SK-N-SH (cell line): Measurements from ENCODE around the gene UBE2D3. TPM values are rescaled to one million over a fixed set of nuclear protein-coding genes. Genes with fewer than 3 reads are reported as not detected.

Experiments used
- CTCF ChIA-PET: fragments of 300-600, 350-600 bp; formaldehyde crosslinking; extraction: SDS; loops from one replicate; lab custom pipeline; 2021; lab: Yijun Ruan, JAX
- POLR2A ChIA-PET: fragments of 350-600 bp; sonication (Branson Sonifier 250); formaldehyde crosslinking; extraction: SDS; loops from one replicate; lab custom pipeline; 2020; ENCODE audit warnings: antibody characterized with exemption, inconsistent platforms; lab: Yijun Ruan, JAX
- DNase-seq: peaks from one replicate; pipeline ENCODE4 v3.0.0; 2012
- H2AFZ ChIP-seq: fragments of 200-600 bp; sonication (generic); 2 replicates; pipeline ENCODE4 v1.8.1; 2016; ENCODE audit warnings: antibody characterized with exemption, mild to moderate bottlenecking, low read depth
- H3F3A ChIP-seq: fragments of 200-600 bp; sonication (generic); replicated peaks from 2 replicates; pipeline ENCODE3; 2016; ENCODE audit warnings: antibody characterized with exemption, mild to moderate bottlenecking; ENCODE audit not compliant: insufficient read depth
- H3K27ac ChIP-seq, 2 experiments: fragments of 200-500 bp in 1 of 2; fragments of 200-600 bp in 1 of 2; sonication (Bioruptor generic) in 1 of 2; sonication (generic), shearing (Covaris generic) in 1 of 2; 2 replicates each; pipeline versions ENCODE4 v1.5.1 to v1.6.1; 2014 to 2016; ENCODE audit warnings: low read depth in 2 of 2, inconsistent platforms in 1 of 2, low read length in 1 of 2, mild to moderate bottlenecking in 1 of 2, mixed read lengths in 1 of 2
- H3K27me3 ChIP-seq: fragments of 200-600 bp; sonication (generic), shearing (Covaris generic); 2 replicates; pipeline ENCODE4 v1.6.1; 2016; ENCODE audit warnings: mixed run types; ENCODE audit not compliant: insufficient read depth
- H3K36me3 ChIP-seq, 2 experiments: fragments of 200-500 bp in 1 of 2; fragments of 200-600 bp in 1 of 2; sonication (Bioruptor generic) in 1 of 2; sonication (generic) in 1 of 2; replicated peaks in 1 of 2; 2 replicates each; pipeline versions ENCODE3 to v1.5.1; 2014 to 2016; ENCODE audit warnings: low read length in 1 of 2, mild to moderate bottlenecking in 1 of 2; ENCODE audit not compliant: insufficient read depth in 2 of 2, control insufficient read depth in 1 of 2
- H3K4me1 ChIP-seq, 2 experiments: fragments of 200-500 bp in 1 of 2; fragments of 200-600 bp in 1 of 2; sonication (Bioruptor generic) in 1 of 2; sonication (generic), shearing (Covaris generic) in 1 of 2; 2 replicates each; pipeline versions ENCODE4 v1.5.1 to v1.6.1; 2014 to 2016; ENCODE audit warnings: low read depth in 1 of 2, low read length in 1 of 2, mixed run types in 1 of 2; ENCODE audit not compliant: insufficient read depth in 2 of 2, control insufficient read depth in 1 of 2
- H3K4me2 ChIP-seq: fragments of 200-600 bp; sonication (generic), shearing (Covaris generic); 2 replicates; pipeline ENCODE4 v1.6.1; 2017; ENCODE audit warnings: mixed run types
- H3K4me3 ChIP-seq, 2 experiments: fragments of 200-500 bp in 1 of 2; fragments of 200-600 bp in 1 of 2; sonication (Bioruptor generic) in 1 of 2; sonication (generic), shearing (Covaris generic) in 1 of 2; 2 replicates each; pipeline versions ENCODE4 v1.5.1 to v1.8.1; 2014 to 2016; ENCODE audit warnings: low read depth in 2 of 2, inconsistent platforms in 1 of 2, low read length in 1 of 2, mild to moderate bottlenecking in 1 of 2, mixed read lengths in 1 of 2, moderate library complexity in 1 of 2
- H3K79me2 ChIP-seq: fragments of 200-600 bp; sonication (generic); 2 replicates; pipeline ENCODE4 v1.8.1; 2017; ENCODE audit warnings: mild to moderate bottlenecking; ENCODE audit not compliant: insufficient read depth
- H3K9ac ChIP-seq: fragments of 200-600 bp; sonication (generic); 2 replicates; pipeline ENCODE4 v1.6.1; 2017; ENCODE audit warnings: mixed run types
- H3K9me2 ChIP-seq: fragments of 200-600 bp; sonication (generic); 2 replicates; pipeline ENCODE4 v1.6.1; 2017; ENCODE audit warnings: mixed run types
- H3K9me3 ChIP-seq: fragments of 200-600 bp; sonication (generic); 2 replicates; pipeline ENCODE4 v1.6.1; 2017; ENCODE audit warnings: mixed run types, mild to moderate bottlenecking, moderate library complexity
- H4K20me1 ChIP-seq: fragments of 200-600 bp; sonication (generic); 2 replicates; pipeline ENCODE4 v1.6.1; 2017; ENCODE audit warnings: mild to moderate bottlenecking, mixed run types; ENCODE audit not compliant: insufficient read depth
- RAD21 ChIP-seq: IDR thresholded peaks from 2 replicates; pipeline ENCODE4 v1.6.1; 2012; ENCODE audit warnings: mild to moderate bottlenecking, low read length
- RFX5 ChIP-seq: IDR thresholded peaks from 2 replicates; pipeline ENCODE4 v1.6.1; 2012; ENCODE audit warnings: mild to moderate bottlenecking, improper control_type of control experiment, low read length
- RXRA ChIP-seq: IDR thresholded peaks from 2 replicates; pipeline ENCODE4 v1.4.0; 2012; ENCODE audit warnings: low read depth, mild to moderate bottlenecking, borderline replicate concordance
- TAF1 ChIP-seq: IDR thresholded peaks from 2 replicates; pipeline ENCODE4 v1.6.1; 2012; ENCODE audit warnings: low read depth, mild to moderate bottlenecking, low read length, moderate library complexity, borderline replicate concordance
- TCF12 ChIP-seq: IDR thresholded peaks from 2 replicates; pipeline ENCODE4 v1.4.0; 2012
- YY1 ChIP-seq: IDR thresholded peaks from 2 replicates; pipeline ENCODE4 v1.4.0; 2012; ENCODE audit warnings: low read depth, mild to moderate bottlenecking
- WGBS: methylation state at CpG from one replicate; pipeline ENCODE4 v1.1.6; 2017; ENCODE audit warnings: low lambda C conversion rate; 5-methylcytosine and 5-hydroxymethylcytosine counted together
- polyA plus RNA-seq, 3 experiments: library from polyadenylated mRNA; depleted of rRNA; stranded (reverse); fragments of >200 nt; gene quantifications; 2 replicates each; pipeline ENCODE4 v1.2.3, GENCODE V29; 2012
- TF ChIP-seq, protein P1 (sequence below): IDR thresholded peaks from 2 replicates; pipeline ENCODE4 v1.4.0; 2012; ENCODE audit warnings: low read depth
- TF ChIP-seq, protein P2 (sequence below): fragments of 200-600 bp; sonication (generic); IDR thresholded peaks from 2 replicates; pipeline ENCODE4 v1.6.1; 2017; ENCODE audit warnings: antibody characterized with exemption, mild to moderate bottlenecking, moderate library complexity
- TF ChIP-seq, protein P3 (sequence below): IDR thresholded peaks from 2 replicates; pipeline ENCODE4; 2012
- TF ChIP-seq, protein P4 (sequence below): fragments of 150-350 bp; IDR thresholded peaks from 2 replicates; pipeline ENCODE4 v1.6.1; 2017; ENCODE audit warnings: antibody characterized with exemption, low read length, low read depth, borderline replicate concordance
- TF ChIP-seq, protein P5 (sequence below): fragments of 150-350 bp; IDR thresholded peaks from 2 replicates; pipeline ENCODE4 v1.6.1; 2016; ENCODE audit warnings: mild to moderate bottlenecking, low read depth, low read length

The UBE2D3 gene
- polyA plus RNA-seq, 1 of the 3 experiments (the other 2 are of a cell fraction), result 216 TPM

DNA sequence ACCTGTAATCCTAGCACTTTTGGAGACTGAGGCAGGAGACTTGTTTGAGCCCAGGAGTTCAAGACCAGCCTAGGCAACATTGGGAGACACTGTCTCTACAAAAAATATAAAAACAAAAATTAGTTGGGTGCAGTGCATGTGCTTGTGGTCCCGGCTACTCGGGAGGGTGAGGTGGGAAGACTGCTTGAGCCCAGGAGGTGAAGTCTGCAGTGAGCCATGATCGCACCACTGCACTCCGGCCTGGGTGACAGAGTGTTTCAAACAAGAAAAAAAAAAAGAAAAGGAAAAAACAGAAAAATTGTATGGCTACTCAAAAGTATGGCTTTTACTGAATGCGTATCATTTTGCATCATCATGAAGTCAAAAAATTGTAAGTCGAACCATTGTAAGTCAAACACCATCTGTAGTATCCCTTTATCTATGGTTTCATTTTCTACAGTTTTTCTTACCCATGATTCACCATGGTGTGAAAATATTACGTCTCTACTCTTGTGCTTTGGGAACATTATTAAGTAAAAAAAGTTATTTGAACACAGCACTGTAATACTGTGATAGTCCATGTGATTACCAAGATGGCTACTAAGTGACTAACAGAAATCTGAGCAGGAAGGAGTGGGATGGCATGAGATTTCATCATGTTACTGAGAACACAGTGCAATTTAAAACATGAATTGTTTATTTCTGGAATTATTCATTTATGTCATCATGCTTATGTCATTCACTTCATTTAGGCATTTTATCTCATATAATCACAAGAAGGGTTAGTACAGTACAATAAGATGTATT, 40.1 kb downstream of the UBE2D3 start (continued):
- TF ChIP-seq, protein P1, sequence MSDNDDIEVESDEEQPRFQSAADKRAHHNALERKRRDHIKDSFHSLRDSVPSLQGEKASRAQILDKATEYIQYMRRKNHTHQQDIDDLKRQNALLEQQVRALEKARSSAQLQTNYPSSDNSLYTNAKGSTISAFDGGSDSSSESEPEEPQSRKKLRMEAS, result no peak
- TF ChIP-seq TCF12, result no peak
- TF ChIP-seq, protein P2, sequence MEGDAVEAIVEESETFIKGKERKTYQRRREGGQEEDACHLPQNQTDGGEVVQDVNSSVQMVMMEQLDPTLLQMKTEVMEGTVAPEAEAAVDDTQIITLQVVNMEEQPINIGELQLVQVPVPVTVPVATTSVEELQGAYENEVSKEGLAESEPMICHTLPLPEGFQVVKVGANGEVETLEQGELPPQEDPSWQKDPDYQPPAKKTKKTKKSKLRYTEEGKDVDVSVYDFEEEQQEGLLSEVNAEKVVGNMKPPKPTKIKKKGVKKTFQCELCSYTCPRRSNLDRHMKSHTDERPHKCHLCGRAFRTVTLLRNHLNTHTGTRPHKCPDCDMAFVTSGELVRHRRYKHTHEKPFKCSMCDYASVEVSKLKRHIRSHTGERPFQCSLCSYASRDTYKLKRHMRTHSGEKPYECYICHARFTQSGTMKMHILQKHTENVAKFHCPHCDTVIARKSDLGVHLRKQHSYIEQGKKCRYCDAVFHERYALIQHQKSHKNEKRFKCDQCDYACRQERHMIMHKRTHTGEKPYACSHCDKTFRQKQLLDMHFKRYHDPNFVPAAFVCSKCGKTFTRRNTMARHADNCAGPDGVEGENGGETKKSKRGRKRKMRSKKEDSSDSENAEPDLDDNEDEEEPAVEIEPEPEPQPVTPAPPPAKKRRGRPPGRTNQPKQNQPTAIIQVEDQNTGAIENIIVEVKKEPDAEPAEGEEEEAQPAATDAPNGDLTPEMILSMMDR, result no peak
- TF ChIP-seq, protein P3, sequence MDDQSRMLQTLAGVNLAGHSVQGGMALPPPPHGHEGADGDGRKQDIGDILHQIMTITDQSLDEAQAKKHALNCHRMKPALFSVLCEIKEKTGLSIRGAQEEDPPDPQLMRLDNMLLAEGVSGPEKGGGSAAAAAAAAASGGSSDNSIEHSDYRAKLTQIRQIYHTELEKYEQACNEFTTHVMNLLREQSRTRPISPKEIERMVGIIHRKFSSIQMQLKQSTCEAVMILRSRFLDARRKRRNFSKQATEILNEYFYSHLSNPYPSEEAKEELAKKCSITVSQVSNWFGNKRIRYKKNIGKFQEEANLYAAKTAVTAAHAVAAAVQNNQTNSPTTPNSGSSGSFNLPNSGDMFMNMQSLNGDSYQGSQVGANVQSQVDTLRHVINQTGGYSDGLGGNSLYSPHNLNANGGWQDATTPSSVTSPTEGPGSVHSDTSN, result no peak
- TF ChIP-seq TAF1, result no peak
- TF ChIP-seq, protein P4, sequence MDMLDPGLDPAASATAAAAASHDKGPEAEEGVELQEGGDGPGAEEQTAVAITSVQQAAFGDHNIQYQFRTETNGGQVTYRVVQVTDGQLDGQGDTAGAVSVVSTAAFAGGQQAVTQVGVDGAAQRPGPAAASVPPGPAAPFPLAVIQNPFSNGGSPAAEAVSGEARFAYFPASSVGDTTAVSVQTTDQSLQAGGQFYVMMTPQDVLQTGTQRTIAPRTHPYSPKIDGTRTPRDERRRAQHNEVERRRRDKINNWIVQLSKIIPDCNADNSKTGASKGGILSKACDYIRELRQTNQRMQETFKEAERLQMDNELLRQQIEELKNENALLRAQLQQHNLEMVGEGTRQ, result no peak

DNA sequence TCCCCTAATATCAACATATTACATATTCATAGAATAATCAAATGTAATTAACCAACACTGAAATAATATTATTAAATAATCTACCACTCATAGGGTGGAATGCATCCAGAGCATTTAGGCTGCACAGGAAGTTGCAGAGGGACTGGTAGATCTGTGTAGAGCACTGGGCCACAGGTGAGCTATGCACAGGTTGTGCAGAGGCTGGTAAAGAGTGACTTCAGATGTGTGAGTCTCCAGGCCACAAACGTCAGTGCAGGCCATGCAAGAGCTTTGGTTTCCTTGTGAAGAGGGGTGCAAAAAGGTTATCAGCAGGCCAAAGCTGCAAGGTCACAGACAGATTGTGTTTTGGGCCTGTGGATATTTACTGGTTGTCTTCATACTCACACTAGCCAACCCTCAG, 41.1 kb downstream of the UBE2D3 start:
- Histone ChIP-seq H3K27ac (no peak overlapping the region), H3K9me2 (no peaks in the 10 kb centered on the region), H2AFZ (no peak overlapping the region), H3F3A (peaks cover 40% of the 10 kb centered on the region), H4K20me1 (no peaks in the 10 kb centered on the region), H3K4me2 (no peak overlapping the region), H3K36me3 (peaks cover 0 to 3% of the 10 kb centered on the region in 2 experiments), H3K79me2 (no peaks in the 10 kb centered on the region), H3K9me3 (no peaks in the 10 kb centered on the region), H3K27me3 (no peaks in the 10 kb centered on the region), H3K9ac (no peak overlapping the region), H3K4me3 (no peak overlapping the region), H3K4me1 (no peaks in the 10 kb centered on the region)
- POLR2A ChIA-PET, result no interaction called here
- TF ChIP-seq RXRA (no peak), RFX5 (no peak), RAD21 (no peak), YY1 (no peak)
- TF ChIP-seq, protein P5, sequence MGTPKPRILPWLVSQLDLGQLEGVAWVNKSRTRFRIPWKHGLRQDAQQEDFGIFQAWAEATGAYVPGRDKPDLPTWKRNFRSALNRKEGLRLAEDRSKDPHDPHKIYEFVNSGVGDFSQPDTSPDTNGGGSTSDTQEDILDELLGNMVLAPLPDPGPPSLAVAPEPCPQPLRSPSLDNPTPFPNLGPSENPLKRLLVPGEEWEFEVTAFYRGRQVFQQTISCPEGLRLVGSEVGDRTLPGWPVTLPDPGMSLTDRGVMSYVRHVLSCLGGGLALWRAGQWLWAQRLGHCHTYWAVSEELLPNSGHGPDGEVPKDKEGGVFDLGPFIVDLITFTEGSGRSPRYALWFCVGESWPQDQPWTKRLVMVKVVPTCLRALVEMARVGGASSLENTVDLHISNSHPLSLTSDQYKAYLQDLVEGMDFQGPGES, result no peak
- DNase-seq, result no peak
- CTCF ChIA-PET, result interaction anchor here (0.6 kb wide), 1 partner anchor 1307 kb away, joined by 3 read pairs; no protein-coding TSS in a partner anchor
- no CpG with 5 or more reads among the region's 1 CpG for WGBS
